ENCODE data around the gene XRN2. TPM values are rescaled to one million over a fixed set of nuclear protein-coding genes. Genes with fewer than 3 reads are reported as not detected.

XRN2 gene
- total RNA-seq, 1 donor: 97.1 TPM

- no peak for TF ChIP-seq CTCF (IDR thresholded peaks at IDR 0.05; ENCODE audit: insufficient read depth, low read length)
- DNase-seq (ENCODE audit: low read depth): no peak
- no peak overlapping the region for H3K4me3 ChIP-seq (ENCODE audit: low read depth, low read length)
Observed at GRCh38 chr20:21342656-21343345, 39.7 kb downstream of the XRN2 start.

DNA sequence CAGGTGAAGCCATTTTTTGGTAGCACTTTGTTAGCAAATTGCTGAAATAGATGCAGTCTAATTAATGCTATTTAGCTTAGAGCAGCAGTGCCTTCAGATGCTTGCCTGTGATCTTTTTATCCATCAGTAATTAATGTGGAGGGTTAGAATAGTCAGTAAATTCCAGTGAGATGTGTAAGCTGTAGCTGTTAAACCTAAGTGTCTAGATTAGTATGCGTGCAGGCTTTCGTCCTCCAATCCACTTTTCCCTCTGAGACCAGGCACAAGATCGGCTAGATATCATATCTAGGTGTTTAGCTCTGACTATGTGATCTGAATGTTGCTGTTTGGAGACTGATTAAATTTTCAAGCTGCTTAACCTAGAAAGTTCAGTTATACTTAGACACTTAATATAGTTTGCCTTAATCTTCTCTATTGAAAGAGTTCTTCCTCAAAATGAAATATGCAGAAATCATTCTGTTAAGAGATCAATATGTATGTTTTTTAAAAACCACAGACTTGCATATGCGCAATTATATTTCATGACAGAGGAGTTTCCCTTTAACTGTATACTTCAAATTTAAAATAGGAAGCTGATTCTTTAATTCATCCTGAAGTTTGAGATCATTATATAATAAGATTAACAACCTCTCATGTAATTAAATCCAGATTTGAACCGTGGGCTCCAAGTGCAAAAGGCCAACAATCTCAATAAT, 41.2 kb downstream of the XRN2 start:
- DNase-seq (ENCODE audit: low read depth): no peak
- H3K4me3 ChIP-seq (ENCODE audit: low read depth, low read length): no peak overlapping the region
- no peak for TF ChIP-seq CTCF (IDR thresholded peaks at IDR 0.05; ENCODE audit: insufficient read depth, low read length)

DNA sequence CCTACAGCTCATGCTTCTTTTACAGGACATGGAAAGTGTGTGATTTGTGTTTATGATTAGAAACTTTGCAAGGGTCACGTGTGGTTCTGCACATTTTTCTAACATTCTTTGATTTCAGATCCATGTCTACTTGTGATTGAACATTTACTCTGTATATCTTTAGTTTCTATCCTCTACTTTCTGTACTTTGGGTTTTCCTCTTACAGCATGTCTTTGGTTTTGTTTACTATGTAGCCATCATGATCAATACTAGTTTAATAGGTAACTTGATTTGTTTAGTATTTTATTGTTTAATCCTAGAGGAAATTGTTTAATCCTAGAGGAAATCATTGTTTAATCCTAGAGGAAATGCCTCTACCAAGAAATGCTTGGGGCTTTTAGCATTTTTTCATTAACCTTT, 41.8 kb downstream of the XRN2 start:
- no peak for DNase-seq (ENCODE audit: low read depth)
- no peak for TF ChIP-seq CTCF (IDR thresholded peaks at IDR 0.05; ENCODE audit: insufficient read depth, low read length)
- H3K4me3 ChIP-seq (ENCODE audit: low read depth, low read length): no peak overlapping the region

DNA sequence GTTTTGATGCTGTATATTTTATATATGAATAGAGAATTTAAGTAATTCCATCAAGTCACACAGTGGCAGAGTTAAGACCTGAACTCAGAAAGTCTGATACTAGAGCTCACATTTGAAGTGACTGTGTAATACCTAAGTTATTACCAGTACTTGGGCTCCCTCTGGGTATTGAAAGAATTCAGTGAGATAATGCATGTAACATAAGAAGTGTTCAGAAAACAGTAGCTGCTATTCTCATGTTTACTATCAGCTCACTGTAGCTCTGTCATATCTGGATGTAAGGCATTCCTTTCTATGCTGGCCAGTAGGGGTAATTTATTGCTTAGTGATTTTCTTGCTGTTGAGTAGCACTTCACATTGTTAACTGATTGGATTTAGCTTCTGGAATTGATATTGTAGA, 49.6 kb downstream of the XRN2 start:
- TF ChIP-seq CTCF (IDR thresholded peaks at IDR 0.05; ENCODE audit: insufficient read depth, low read length): no peak
- DNase-seq (ENCODE audit: low read depth): peak; percentile 59
- H3K4me3 ChIP-seq (ENCODE audit: low read depth, low read length): no peak overlapping the region

DNA sequence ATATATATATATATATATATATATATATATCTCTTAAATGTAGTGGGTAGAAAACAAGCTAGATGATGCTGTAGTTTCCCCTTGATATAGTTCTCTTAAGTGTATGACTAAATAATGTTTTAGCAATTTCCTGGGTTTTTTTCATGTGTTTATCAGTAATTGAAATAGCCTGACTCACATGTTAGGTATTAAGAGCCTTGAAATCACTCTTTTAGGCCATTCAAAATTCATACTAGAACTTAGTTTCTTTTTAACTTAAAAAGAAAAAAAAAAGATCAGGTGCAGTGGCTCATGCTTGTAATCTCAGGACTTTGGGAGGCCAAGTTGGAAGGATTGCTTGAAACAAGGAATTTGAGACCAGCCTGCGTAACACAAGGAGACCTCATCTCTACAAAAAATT, 50.1 kb downstream of the XRN2 start:
- H3K4me3 ChIP-seq (ENCODE audit: low read depth, low read length): no peak overlapping the region
- DNase-seq (ENCODE audit: low read depth): peak; percentile 81
- TF ChIP-seq CTCF (IDR thresholded peaks at IDR 0.05; ENCODE audit: insufficient read depth, low read length): no peak

DNA sequence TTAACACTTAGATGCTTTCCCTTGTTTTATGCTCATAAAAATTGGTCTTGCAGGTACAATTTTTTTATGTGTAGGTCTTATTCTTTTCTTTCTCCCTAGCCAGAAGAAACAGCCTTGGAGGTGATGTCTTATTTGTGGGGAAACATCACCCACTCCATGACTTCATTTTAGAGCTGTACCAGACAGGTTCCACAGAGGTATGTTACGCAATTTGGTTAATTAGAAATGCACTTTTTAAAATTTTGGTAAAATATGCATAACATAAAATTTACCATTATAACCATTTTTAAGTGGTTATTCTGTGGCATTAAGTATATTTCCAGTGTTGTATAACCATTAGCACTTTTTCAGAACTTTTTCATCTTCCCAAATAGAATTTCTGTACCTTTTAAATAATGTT, 52.9 kb downstream of the XRN2 start:
- no peak overlapping the region for H3K4me3 ChIP-seq (ENCODE audit: low read depth, low read length)
- no peak for TF ChIP-seq CTCF (IDR thresholded peaks at IDR 0.05; ENCODE audit: insufficient read depth, low read length)
- no peak for DNase-seq (ENCODE audit: low read depth)
